GM23248 (cell line): ENCODE data around the gene ENG.

Experiments used
- EZH2 ChIP-seq: fragments of 200-600 bp; sonication (generic); IDR thresholded peaks from 2 replicates; pipeline ENCODE4 v1.6.1; 2018; ENCODE audit warnings: antibody characterized with exemption, mild to moderate bottlenecking; ENCODE audit not compliant: insufficient read depth, poor library complexity, severe bottlenecking
- EZH2phosphoT487 ChIP-seq: fragments of 200-600 bp; sonication (generic); IDR thresholded peaks from 2 replicates; pipeline ENCODE4 v1.6.1; 2018; ENCODE audit warnings: antibody characterized with exemption, moderate library complexity, mild to moderate bottlenecking, low read depth; ENCODE audit not compliant: insufficient read depth

- TF ChIP-seq EZH2phosphoT487 (no peak), EZH2 (no peak)
These were observed 87.0 kb downstream of the ENG start for GRCh38 chr9:127767410-127767809.
